ENCODE measurements around the gene PRRX2.
"Not testable (repeated sequence)": the region's sequence is repeated elsewhere in the genome, so short reads cannot be mapped to it uniquely, and the experiment has no call there.

PRRX2 gene

GRCh38 chr9:129655154-129655553 is 10.3 kb upstream of the PRRX2 start:
- DNase-seq, result no peak

GRCh38 chr9:129655696-129656095 is 9.8 kb upstream of the PRRX2 start:
- DNase-seq, result no peak

GRCh38 chr9:129656795-129657390 is 8.6 kb upstream of the PRRX2 start:
- DNase-seq, result no peak

GRCh38 chr9:129661029-129661428 is 4.4 kb upstream of the PRRX2 start:
- DNase-seq, result no peak

- not testable (repeated sequence) for DNase-seq
Observed at GRCh38 chr9:129662239-129662638, 3.2 kb upstream of the PRRX2 start.

- no peak for DNase-seq
Observed at GRCh38 chr9:129664746-129665388, 580 bp upstream of the PRRX2 start.

- DNase-seq, result no peak
Observed at GRCh38 chr9:129665814-129666520, 520 bp downstream of the PRRX2 start.

- no peak for DNase-seq
Observed at GRCh38 chr9:129666575-129666974, 1.1 kb downstream of the PRRX2 start.

- no peak for DNase-seq
Observed at GRCh38 chr9:129667378-129667777, 1.9 kb downstream of the PRRX2 start.

GRCh38 chr9:129667850-129668249 is 2.4 kb downstream of the PRRX2 start:
- DNase-seq, result no peak

- no peak for DNase-seq
Observed at GRCh38 chr9:129669141-129669718, 3.8 kb downstream of the PRRX2 start.

- no peak for DNase-seq
Observed at GRCh38 chr9:129669946-129670345, 4.5 kb downstream of the PRRX2 start.

- no peak for DNase-seq
Observed at GRCh38 chr9:129671065-129671464, 5.6 kb downstream of the PRRX2 start.

- DNase-seq, result no peak
Observed at GRCh38 chr9:129671519-129671918, 6.1 kb downstream of the PRRX2 start.

- DNase-seq, result no peak
Observed at GRCh38 chr9:129672702-129673101, 7.3 kb downstream of the PRRX2 start.

GRCh38 chr9:129673602-129674001 is 8.2 kb downstream of the PRRX2 start:
- no peak for DNase-seq

- DNase-seq, result no peak
Observed at GRCh38 chr9:129674229-129674628, 8.8 kb downstream of the PRRX2 start.

GRCh38 chr9:129675620-129676019 is 10.2 kb downstream of the PRRX2 start:
- DNase-seq, result no peak

GRCh38 chr9:129676287-129676686 is 10.8 kb downstream of the PRRX2 start:
- no peak for DNase-seq

GRCh38 chr9:129676975-129677374 is 11.5 kb downstream of the PRRX2 start:
- no peak for DNase-seq

GRCh38 chr9:129677456-129677855 is 12.0 kb downstream of the PRRX2 start:
- no peak for DNase-seq

- no peak for DNase-seq
Observed at GRCh38 chr9:129678844-129679243, 13.4 kb downstream of the PRRX2 start.

- DNase-seq, result no peak
Observed at GRCh38 chr9:129679537-129679936, 14.1 kb downstream of the PRRX2 start.

- DNase-seq, result no peak
Observed at GRCh38 chr9:129681924-129682323, 16.5 kb downstream of the PRRX2 start.

Data from suppressor macrophage treated with lipopolysaccharide for 4 hours (primary cell).